Stimulated activated CD4-positive, alpha-beta T cell treated with anti-CD3 and anti-CD28 coated beads, Interleukin-1b, Interleukin-23, amount 100 ng/mL, for 24 hours (primary cell): ENCODE results near the gene VCX3A.
"Not testable (repeated sequence)": the region's sequence is repeated elsewhere in the genome, so short reads cannot be mapped to it uniquely, and the experiment has no call there.

ENCODE experiments used
- DNase-seq, 4 experiments: peaks; one replicate each; pipeline ENCODE4 v3.0.0-alpha.2; 2020; ENCODE audit warnings: low read depth in 4 of 4, low spot score in 1 of 4

The VCX3A gene

GRCh38 chrX:6535018-6535417 is at the start of gene VCX3A:
Gene VCX3A, minus strand, starts transcription at chrX:6535118. Its CDS starts 621 bp downstream, at chrX:6534497.
- DNase-seq: not testable (repeated sequence)

- DNase-seq: no peak
These were observed 39.8 kb upstream of the VCX3A start for GRCh38 chrX:6574762-6575161.

- no peak for DNase-seq
These were observed 33.1 kb upstream of the VCX3A start for GRCh38 chrX:6568031-6568430.

- DNase-seq: no peak
These were observed 24.1 kb upstream of the VCX3A start for GRCh38 chrX:6558979-6559378.

- DNase-seq: no peak
These were observed 22.8 kb upstream of the VCX3A start for GRCh38 chrX:6557690-6558089.

GRCh38 chrX:6550999-6551398 is 16.1 kb upstream of the VCX3A start:
- DNase-seq: no peak

GRCh38 chrX:6545712-6546111 is 10.8 kb upstream of the VCX3A start:
- DNase-seq: no peak

GRCh38 chrX:6526564-6527136 is 8.3 kb downstream of the VCX3A start:
- DNase-seq: no peak

- no peak for DNase-seq
These were observed 17.5 kb downstream of the VCX3A start for GRCh38 chrX:6517376-6517775.

- no peak for DNase-seq
These were observed 28.5 kb downstream of the VCX3A start for GRCh38 chrX:6506444-6506843.

- DNase-seq: no peak
These were observed 29.0 kb downstream of the VCX3A start for GRCh38 chrX:6505960-6506359.

GRCh38 chrX:6500719-6501118 is 34.2 kb downstream of the VCX3A start:
- no peak for DNase-seq

GRCh38 chrX:6498324-6498723 is 36.6 kb downstream of the VCX3A start:
- DNase-seq: no peak
